HCT116 (cell line): ENCODE data around the gene PRLR. TPM values are rescaled to one million over a fixed set of nuclear protein-coding genes. Genes with fewer than 3 reads are reported as not detected.

Source experiments
- ATAC-seq: fragments of 200-7000 bp; cut with Tn5 transposase; 2 replicates; pipeline ENCODE4 v1.9.1; 2020; ENCODE audit warnings: mild to moderate bottlenecking, moderate library complexity
- BruUV-seq: library from RNA; stranded (reverse); fragments of 400-500 nt; replicated peaks from 2 replicates; lab custom pipeline; 2021; lab: Mats Ljungman, UMichigan
- CTCF ChIA-PET: fragments of 300-600 bp; sonication (Branson Sonifier 250); formaldehyde crosslinking; loops from one replicate; lab custom pipeline; 2021; ENCODE audit warnings: antibody characterized with exemption; lab: Charles Lee
- POLR2A ChIA-PET: fragments of 300-600, 350-600 bp; sonication (Branson Sonifier 250); formaldehyde crosslinking; loops from one replicate; lab custom pipeline; 2021; ENCODE audit warnings: antibody characterized with exemption; lab: Charles Lee
- RAD21 ChIA-PET, 2 experiments: fragments of 300-600 bp; sonication (Branson Sonifier 250); formaldehyde crosslinking; loops; one replicate each; lab custom pipeline; 2023; ENCODE audit warnings: low total read pairs in 2 of 2; ENCODE audit not compliant: uncharacterized antibody in 2 of 2, unreplicated experiment in 2 of 2, low non-redundant PET in 1 of 2; lab: Charles Lee
- DNase-seq: peaks from one replicate; pipeline ENCODE4 v3.0.0-alpha.2; 2010; ENCODE audit warnings: low read depth, low spot score
- H2AFZ ChIP-seq: fragments of 200-600 bp; shearing (Covaris generic), sonication (generic); 2 replicates; pipeline ENCODE4 v1.6.1; 2017; ENCODE audit warnings: low read depth, mixed run types, mixed read lengths, antibody characterized with exemption, low read length; ENCODE audit not compliant: poor library complexity, severe bottlenecking
- H3K27ac ChIP-seq: 2 replicates; pipeline ENCODE4 v1.5.1; 2012; ENCODE audit warnings: low read depth, low read length
- H3K27me3 ChIP-seq: fragments of 200-600 bp; sonication (generic); 2 replicates; pipeline ENCODE4 v1.6.1; 2016; ENCODE audit warnings: mixed run types, low read length, mixed read lengths; ENCODE audit not compliant: insufficient read depth
- H3K36me3 ChIP-seq, 2 experiments: fragments of 200-500 bp in 1 of 2; fragments of 200-600 bp in 1 of 2; sonication (Bioruptor generic) in 1 of 2; sonication (generic) in 1 of 2; 2 replicates each; pipeline versions ENCODE4 v1.5.1 to v1.6.1; 2014 to 2016; ENCODE audit warnings: low read length in 2 of 2, inconsistent platforms in 1 of 2, mixed read lengths in 1 of 2, mixed run types in 1 of 2; ENCODE audit not compliant: insufficient read depth in 2 of 2, control insufficient read depth in 1 of 2
- H3K4me1 ChIP-seq, 2 experiments: fragments of 200-600 bp in 1 of 2; sonication (generic) in 1 of 2; 2 replicates each; pipeline versions ENCODE4 v1.5.1 to v1.6.1; 2012 to 2017; ENCODE audit warnings: low read length in 2 of 2, inconsistent platforms in 1 of 2, mild to moderate bottlenecking in 1 of 2, mixed read lengths in 1 of 2, mixed run types in 1 of 2, moderate library complexity in 1 of 2; ENCODE audit not compliant: insufficient read depth in 2 of 2, control insufficient read depth in 1 of 2
- H3K4me2 ChIP-seq: fragments of 200-600 bp; sonication (generic); 2 replicates; pipeline ENCODE4 v1.6.1; 2017; ENCODE audit warnings: mixed run types, low read length, mixed read lengths
- H3K4me3 ChIP-seq, 2 experiments: fragments of 200-600 bp in 1 of 2; sonication (generic) in 1 of 2; replicated peaks in 1 of 2; 2 replicates each; pipeline ENCODE4 v1.5.1; 2011 to 2016; ENCODE audit warnings: low read length in 2 of 2, control low read depth in 1 of 2, low read depth in 1 of 2, mild to moderate bottlenecking in 1 of 2, mixed read lengths in 1 of 2, mixed run types in 1 of 2
- H3K79me2 ChIP-seq: fragments of 200-600 bp; sonication (generic); 2 replicates; pipeline ENCODE4 v1.6.1; 2017; ENCODE audit warnings: mild to moderate bottlenecking, mixed run types, low read length, moderate library complexity, mixed read lengths; ENCODE audit not compliant: insufficient read depth
- H3K9ac ChIP-seq: fragments of 200-600 bp; sonication (generic); 2 replicates; pipeline ENCODE4 v1.6.1; 2016; ENCODE audit warnings: low read length, mixed read lengths
- H3K9me2 ChIP-seq: fragments of 200-600 bp; sonication (generic), shearing (Covaris generic); 2 replicates; pipeline ENCODE4 v1.6.1; 2017; ENCODE audit warnings: mixed run types, mild to moderate bottlenecking, moderate library complexity; ENCODE audit not compliant: insufficient read depth
- H3K9me3 ChIP-seq, 2 experiments: fragments of 200-500 bp in 1 of 2; fragments of 200-600 bp in 1 of 2; sonication (Bioruptor generic) in 1 of 2; sonication (generic) in 1 of 2; 2 replicates each; pipeline ENCODE4 v1.6.1; 2014 to 2017; ENCODE audit warnings: low read length in 2 of 2, mixed read lengths in 2 of 2, inconsistent platforms in 1 of 2, low read depth in 1 of 2, mild to moderate bottlenecking in 1 of 2, mixed run types in 1 of 2, moderate library complexity in 1 of 2; ENCODE audit not compliant: control insufficient read depth in 1 of 2, insufficient read depth in 1 of 2
- H4K20me1 ChIP-seq: fragments of 200-600 bp; sonication (generic), shearing (Covaris generic); 2 replicates; pipeline ENCODE4 v1.6.1; 2017; ENCODE audit warnings: mixed run types, mild to moderate bottlenecking, moderate library complexity; ENCODE audit not compliant: insufficient read depth
- EGR1 ChIP-seq: IDR thresholded peaks from 2 replicates; pipeline ENCODE4 v1.6.1; 2012; ENCODE audit warnings: low read depth
- EZH2phosphoT487 ChIP-seq: fragments of 200-600 bp; IDR thresholded peaks from 2 replicates; pipeline ENCODE4 v1.6.1; 2018; ENCODE audit warnings: antibody characterized with exemption, borderline replicate concordance
- FOSL1 ChIP-seq: IDR thresholded peaks from 2 replicates; pipeline ENCODE4 v1.6.1; 2012; ENCODE audit warnings: low read depth
- JUND ChIP-seq: IDR thresholded peaks from 2 replicates; pipeline ENCODE4 v1.6.1; 2012
- POLR2AphosphoS5 ChIP-seq: IDR thresholded peaks from 2 replicates; pipeline ENCODE4 v1.6.1; 2011; ENCODE audit warnings: mild to moderate bottlenecking, low read depth, low read length, moderate library complexity
- RAD21 ChIP-seq: IDR thresholded peaks from 2 replicates; pipeline ENCODE4 v1.6.1; 2012; ENCODE audit warnings: low read depth, mild to moderate bottlenecking
- SP1 ChIP-seq: IDR thresholded peaks from 2 replicates; pipeline ENCODE4 v1.6.1; 2012; ENCODE audit warnings: low read depth
- SRF ChIP-seq: IDR thresholded peaks from 2 replicates; pipeline ENCODE4 v1.6.1; 2012; ENCODE audit warnings: low read depth
- TCF7L2 ChIP-seq: IDR thresholded peaks from 2 replicates; pipeline ENCODE4 v1.7.0; 2011; ENCODE audit warnings: borderline replicate concordance, inconsistent platforms; ENCODE audit not compliant: insufficient read depth, insufficient read length; ENCODE audit errors: extremely low read depth
- YY1 ChIP-seq: IDR thresholded peaks from 2 replicates; pipeline ENCODE4 v1.6.1; 2011; ENCODE audit warnings: low read length, low read depth, moderate library complexity, mild to moderate bottlenecking; ENCODE audit not compliant: insufficient replicate concordance; ENCODE audit errors: extremely low read depth
- ZFX ChIP-seq: fragments of 450-650 bp; IDR thresholded peaks from 2 replicates; pipeline ENCODE4 v1.6.1; 2017
- ZNF274 ChIP-seq: fragments of 200-500 bp; sonication (Bioruptor generic); IDR thresholded peaks from 2 replicates; pipeline ENCODE4 v1.6.1; 2014; ENCODE audit warnings: mild to moderate bottlenecking, low read depth, low read length, inconsistent platforms
- intact Hi-C: fragments of 100-400 bp; cut with micrococcal nuclease; formaldehyde crosslinking; loops from 2 replicates; pipeline ENCODE4 v1.10.0; 2022
- total RNA-seq: library from RNA; stranded (reverse); gene quantifications from one replicate; pipeline ENCODE4 v1.2.1, GENCODE V29; 2021; ENCODE audit not compliant: unreplicated experiment
- TF ChIP-seq, protein P1 (sequence below), 3 experiments: fragments of 200-600 bp in 1 of 3; sonication (generic) in 1 of 3; IDR thresholded peaks in 2 of 3; conservative IDR thresholded peaks in 1 of 3; 2 replicates each; pipeline ENCODE4 v1.5.1; 2012 to 2017; ENCODE audit warnings: low read depth in 2 of 3, low read length in 2 of 3, antibody characterized with exemption in 1 of 3, borderline replicate concordance in 1 of 3, control low read depth in 1 of 3, mild to moderate bottlenecking in 1 of 3, mixed read lengths in 1 of 3, mixed run types in 1 of 3, moderate library complexity in 1 of 3; ENCODE audit not compliant: insufficient read depth in 1 of 3
- TF ChIP-seq, protein P2 (sequence below): IDR thresholded peaks from 2 replicates; pipeline ENCODE4 v1.6.1; 2012
- TF ChIP-seq, protein P3 (sequence below): IDR thresholded peaks from 2 replicates; pipeline ENCODE4 v1.6.1; 2012
- TF ChIP-seq, protein P4 (sequence below): IDR thresholded peaks from 2 replicates; pipeline ENCODE4 v1.6.1; 2012; ENCODE audit warnings: low read depth

PRLR gene
- total RNA-seq, 1 experiment from 2014 or later: 0.10 TPM

DNA sequence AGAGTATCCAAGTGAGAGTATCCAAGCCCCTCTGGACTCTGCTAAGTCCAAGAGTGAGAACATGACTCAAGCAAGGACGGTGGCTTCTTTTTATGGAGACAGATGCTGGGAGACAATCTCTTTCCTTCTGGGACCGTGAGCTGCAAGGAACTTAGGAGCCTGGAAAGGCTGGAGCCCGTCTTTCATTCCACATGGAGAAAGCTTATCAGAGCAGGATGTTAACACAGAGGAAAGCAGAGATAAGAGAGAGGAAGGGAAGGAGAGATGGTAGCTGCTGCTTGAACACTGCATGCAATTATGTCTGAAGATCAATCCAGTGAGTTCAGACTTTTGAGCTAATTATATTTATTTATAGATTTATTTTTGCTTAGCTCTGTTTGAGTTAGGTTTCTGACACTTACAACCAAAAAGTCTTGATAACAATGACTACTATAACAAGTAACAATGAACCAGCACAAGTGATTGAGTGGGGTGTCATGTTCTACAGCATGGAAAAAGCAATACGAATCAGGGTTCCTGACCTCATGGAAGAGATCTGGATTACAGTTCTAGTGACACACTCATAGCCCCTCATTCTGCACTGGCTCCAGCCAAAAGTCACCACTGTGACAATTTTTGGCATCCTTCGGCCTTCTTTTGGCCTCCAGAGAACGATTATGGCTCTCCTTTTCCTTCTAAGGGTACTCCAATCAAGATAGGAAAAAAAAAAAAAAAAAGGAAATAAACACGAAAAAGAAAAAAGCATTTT lies 71.5 kb downstream of the PRLR start:
- ChIA-PET CTCF (no interaction called here), RAD21 (no interaction called here), POLR2A (no interaction called here)
- Histone ChIP-seq H3K9me3 (no peaks in the 10 kb centered on the region), H2AFZ (no peak overlapping the region), H3K4me2 (no peak overlapping the region), H3K27ac (no peak overlapping the region), H3K79me2 (no peaks in the 10 kb centered on the region), H4K20me1 (no peaks in the 10 kb centered on the region), H3K4me3 (no peak overlapping the region), H3K9ac (no peak overlapping the region), H3K27me3 (no peaks in the 10 kb centered on the region), H3K9me2 (no peaks in the 10 kb centered on the region), H3K36me3 (no peaks in the 10 kb centered on the region), H3K4me1 (no peaks in the 10 kb centered on the region)
- ATAC-seq (no peak), DNase-seq (no peak)
- no TSS peak for BruUV-seq
- intact Hi-C loops: no loop called here
- TF ChIP-seq JUND: no peak
- no peak for TF ChIP-seq EZH2phosphoT487
- TF ChIP-seq, protein P1, sequence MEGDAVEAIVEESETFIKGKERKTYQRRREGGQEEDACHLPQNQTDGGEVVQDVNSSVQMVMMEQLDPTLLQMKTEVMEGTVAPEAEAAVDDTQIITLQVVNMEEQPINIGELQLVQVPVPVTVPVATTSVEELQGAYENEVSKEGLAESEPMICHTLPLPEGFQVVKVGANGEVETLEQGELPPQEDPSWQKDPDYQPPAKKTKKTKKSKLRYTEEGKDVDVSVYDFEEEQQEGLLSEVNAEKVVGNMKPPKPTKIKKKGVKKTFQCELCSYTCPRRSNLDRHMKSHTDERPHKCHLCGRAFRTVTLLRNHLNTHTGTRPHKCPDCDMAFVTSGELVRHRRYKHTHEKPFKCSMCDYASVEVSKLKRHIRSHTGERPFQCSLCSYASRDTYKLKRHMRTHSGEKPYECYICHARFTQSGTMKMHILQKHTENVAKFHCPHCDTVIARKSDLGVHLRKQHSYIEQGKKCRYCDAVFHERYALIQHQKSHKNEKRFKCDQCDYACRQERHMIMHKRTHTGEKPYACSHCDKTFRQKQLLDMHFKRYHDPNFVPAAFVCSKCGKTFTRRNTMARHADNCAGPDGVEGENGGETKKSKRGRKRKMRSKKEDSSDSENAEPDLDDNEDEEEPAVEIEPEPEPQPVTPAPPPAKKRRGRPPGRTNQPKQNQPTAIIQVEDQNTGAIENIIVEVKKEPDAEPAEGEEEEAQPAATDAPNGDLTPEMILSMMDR (IDR thresholded peaks at IDR 0.05 in 2 of 3, conservative IDR thresholded peaks at IDR 0.05 in 1 of 3; ENCODE audit: borderline replicate concordance in 1 of 3, insufficient read depth in 1 of 3, low read depth in 2 of 3, low read length in 2 of 3): no peak
- no peak for TF ChIP-seq EGR1
- TF ChIP-seq, protein P2, sequence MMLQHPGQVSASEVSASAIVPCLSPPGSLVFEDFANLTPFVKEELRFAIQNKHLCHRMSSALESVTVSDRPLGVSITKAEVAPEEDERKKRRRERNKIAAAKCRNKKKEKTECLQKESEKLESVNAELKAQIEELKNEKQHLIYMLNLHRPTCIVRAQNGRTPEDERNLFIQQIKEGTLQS: no peak
- TF ChIP-seq, protein P3, sequence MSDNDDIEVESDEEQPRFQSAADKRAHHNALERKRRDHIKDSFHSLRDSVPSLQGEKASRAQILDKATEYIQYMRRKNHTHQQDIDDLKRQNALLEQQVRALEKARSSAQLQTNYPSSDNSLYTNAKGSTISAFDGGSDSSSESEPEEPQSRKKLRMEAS: no peak
- TF ChIP-seq ZFX: no peak
- TF ChIP-seq POLR2AphosphoS5: no peak
- TF ChIP-seq SRF: no peak
- TF ChIP-seq, protein P4, sequence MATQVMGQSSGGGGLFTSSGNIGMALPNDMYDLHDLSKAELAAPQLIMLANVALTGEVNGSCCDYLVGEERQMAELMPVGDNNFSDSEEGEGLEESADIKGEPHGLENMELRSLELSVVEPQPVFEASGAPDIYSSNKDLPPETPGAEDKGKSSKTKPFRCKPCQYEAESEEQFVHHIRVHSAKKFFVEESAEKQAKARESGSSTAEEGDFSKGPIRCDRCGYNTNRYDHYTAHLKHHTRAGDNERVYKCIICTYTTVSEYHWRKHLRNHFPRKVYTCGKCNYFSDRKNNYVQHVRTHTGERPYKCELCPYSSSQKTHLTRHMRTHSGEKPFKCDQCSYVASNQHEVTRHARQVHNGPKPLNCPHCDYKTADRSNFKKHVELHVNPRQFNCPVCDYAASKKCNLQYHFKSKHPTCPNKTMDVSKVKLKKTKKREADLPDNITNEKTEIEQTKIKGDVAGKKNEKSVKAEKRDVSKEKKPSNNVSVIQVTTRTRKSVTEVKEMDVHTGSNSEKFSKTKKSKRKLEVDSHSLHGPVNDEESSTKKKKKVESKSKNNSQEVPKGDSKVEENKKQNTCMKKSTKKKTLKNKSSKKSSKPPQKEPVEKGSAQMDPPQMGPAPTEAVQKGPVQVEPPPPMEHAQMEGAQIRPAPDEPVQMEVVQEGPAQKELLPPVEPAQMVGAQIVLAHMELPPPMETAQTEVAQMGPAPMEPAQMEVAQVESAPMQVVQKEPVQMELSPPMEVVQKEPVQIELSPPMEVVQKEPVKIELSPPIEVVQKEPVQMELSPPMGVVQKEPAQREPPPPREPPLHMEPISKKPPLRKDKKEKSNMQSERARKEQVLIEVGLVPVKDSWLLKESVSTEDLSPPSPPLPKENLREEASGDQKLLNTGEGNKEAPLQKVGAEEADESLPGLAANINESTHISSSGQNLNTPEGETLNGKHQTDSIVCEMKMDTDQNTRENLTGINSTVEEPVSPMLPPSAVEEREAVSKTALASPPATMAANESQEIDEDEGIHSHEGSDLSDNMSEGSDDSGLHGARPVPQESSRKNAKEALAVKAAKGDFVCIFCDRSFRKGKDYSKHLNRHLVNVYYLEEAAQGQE: no peak
- TF ChIP-seq TCF7L2: no peak
- no peak for TF ChIP-seq FOSL1
- TF ChIP-seq YY1: no peak
- TF ChIP-seq SP1: no peak
- TF ChIP-seq RAD21: no peak
- no peak for TF ChIP-seq ZNF274
